NCI-H1694 treated with DMSO at 0.1 percent for 48 hours (cell line): ENCODE measurements around the gene UTP25.
"Not testable (repeated sequence)": the region's sequence is repeated elsewhere in the genome, so short reads cannot be mapped to it uniquely, and the experiment has no call there.

ENCODE experiments used
- DNase-seq: peaks from one replicate; lab custom pipeline; 2025; lab: John Stamatoyannopoulos, UW

UTP25 gene, protein sequence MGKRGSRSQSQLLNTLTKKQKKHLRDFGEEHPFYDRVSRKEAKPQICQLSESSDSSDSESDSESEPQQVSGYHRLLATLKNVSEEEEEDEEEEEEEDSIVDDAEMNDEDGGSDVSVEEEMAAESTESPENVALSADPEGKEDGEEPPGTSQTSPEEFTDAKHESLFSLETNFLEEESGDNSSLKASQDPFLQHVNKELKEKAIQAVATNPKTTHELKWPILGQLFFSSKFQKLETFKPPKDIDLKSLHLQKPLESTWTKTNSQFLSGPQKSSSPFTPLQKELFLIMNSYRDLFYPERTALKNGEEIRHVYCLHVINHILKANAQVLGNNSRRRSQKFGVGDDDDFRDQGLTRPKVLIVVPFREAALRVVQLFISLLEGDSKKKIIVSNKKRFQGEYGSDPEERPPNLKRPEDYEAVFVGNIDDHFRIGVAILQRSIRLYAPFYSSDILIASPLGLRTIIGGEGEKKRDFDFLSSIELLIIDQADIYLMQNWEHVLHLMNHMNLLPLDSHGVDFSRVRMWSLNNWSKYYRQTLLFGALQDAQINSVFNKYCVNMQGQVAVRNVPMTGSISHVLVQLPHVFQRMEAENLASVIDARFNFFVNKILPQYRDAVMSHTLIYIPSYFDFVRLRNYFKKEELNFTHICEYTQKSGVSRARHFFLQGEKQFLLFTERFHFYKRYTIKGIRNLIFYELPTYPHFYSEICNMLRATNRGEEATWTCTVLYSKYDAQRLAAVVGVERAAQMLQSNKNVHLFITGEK

DNA sequence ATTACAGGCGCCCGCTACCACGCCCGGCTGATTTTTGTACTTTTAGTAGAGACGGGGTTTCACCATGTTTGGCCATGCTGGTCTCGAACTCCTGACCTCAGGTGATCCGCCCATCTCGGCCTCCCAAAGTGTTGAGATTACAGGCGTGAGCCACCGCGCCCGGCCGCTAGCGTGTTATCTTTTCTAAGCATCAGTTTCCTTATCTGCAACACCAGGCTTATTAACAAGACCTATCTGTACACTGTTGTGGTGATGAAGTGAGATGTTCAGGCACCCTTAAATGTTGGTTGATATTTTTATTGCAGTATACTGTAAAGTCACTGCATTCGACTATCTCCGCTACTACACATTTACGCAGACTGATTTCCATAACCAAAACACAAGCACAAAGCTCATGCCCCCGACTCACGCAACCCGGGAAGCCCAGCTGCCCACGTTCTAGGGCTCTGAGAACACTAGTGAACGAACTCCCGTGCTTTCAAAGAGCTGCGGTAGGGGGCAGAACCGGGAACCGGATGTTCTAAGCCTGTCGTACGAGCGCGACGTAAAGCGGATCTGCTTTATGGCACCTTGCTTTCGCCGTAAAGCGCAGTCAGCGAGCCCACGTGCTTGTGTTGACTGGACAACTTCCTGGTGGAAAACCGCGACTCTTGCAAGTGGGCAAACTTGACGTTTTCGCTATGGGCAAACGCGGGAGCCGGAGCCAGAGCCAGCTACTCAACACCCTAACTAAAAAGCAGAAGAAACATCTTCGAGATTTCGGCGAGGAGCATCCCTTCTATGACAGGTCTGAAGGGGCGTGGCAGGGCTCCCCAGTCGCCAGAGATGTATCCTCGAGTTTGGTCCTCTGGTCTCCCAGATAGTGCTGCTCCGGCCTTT is at the start of gene UTP25:
Gene UTP25 (plus strand): TSS at position 589 of the 879 bp plus-strand sequence. CDS start 92 bp downstream, at position 681.
- DNase-seq, result peak; percentile 97

DNA sequence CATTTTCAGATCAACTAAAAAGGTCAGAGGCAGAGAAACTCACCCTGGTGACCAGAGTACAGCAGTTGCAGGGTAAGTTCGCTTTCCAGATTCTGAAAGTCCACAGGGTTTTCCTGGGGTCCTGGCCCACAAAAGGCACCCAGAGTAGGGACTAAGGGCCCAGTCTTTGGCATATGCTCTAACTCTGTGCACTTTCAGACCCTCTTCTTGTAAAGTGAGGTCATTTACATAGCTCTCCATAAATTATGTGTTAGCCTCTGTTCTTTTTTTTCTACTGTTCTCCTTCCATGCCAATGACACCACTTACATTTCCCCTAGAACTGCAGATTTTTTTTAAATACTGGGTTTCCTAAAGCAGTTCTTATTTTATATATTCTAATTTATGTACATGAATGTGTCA is 49.7 kb upstream of the UTP25 start:
- DNase-seq, result no peak

DNA sequence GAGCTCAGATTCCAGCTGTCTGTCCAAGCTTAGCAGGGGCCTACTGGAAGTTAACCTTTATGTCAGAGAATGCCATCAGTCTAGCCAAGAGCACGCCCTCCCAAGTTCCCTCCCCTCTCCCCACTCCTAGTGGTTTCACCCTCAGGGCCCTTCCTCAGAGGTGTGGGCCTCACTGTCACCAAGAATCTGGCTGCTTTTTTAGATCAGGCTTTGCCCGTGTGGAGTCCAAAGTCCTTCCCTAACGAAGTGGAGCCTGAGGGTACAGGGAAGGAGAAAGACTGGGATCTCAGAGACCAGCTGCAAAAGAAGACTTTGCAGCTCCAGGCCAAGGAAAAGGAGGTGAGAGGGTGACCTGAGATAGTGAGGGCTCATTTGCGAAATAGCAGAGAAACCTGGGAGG is 47.5 kb upstream of the UTP25 start:
- no peak for DNase-seq

DNA sequence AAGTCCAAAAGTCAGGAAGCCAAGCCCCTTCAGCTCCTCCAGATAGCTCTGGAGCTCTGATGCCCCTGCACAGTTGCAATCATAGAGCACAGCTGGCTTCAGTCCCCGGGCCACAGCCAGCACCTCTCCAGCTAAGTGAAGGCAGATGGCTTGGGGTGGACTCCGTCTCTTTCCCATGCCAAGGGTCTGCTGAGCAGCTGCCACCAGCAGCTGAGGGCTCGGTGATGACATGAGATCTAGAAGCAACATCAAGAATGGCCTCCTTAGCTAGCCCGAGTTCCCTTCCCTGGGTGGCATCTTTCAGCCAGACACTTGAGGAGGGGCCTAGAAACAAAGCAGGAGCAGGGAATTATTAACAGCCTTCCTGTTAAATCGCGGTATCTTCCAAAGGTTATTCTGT is 44.4 kb upstream of the UTP25 start:
- peak; percentile 8 for DNase-seq

DNA sequence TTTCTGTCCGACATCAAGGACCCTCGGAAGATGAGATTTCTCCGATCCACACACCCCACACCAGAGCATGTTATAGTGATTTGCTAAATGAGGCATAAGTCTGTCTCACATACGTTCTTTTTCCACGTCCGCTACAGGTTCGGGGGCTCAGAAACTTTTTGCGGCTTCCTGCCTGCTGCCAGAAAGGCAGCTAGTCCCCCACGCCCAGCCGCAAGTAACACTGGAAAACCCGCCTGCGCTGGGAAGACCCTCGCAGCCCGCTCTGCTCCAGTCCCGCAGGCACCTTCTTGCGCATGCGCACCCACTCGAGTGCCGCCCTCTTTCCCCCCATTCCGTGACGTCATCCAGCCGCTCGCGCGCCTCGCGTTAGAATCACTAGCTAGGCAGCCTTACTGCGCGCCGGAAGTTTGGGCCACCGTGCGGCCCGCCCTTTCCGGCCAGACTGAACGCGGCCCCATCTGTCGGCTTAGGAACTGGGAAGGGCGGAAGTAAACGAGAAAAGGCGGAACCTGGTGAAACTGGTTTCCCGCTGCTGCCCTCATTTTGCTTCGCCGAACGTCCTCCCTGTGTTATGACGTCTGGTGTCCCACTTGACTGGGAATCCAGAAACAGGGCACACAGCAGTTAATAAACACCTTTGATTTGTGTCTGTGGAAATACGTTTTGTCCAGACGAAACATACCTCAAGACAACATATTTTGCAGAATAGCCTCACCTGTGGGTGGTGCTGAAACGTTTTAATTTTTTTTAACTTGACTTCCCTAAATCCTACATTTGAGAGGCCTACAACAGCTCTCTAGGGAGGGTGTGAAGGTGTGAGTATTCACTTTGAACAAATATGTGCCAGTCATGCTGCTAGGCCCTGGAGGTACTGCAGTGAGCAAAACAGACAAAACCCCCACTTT is 43.3 kb upstream of the UTP25 start, which contains the start of gene C1orf74:
Gene C1orf74 (minus strand): TSS at position 295 of the 905 bp plus-strand sequence. CDS start 925 bp downstream, outside the sequence.
- DNase-seq, result peak; percentile 97

DNA sequence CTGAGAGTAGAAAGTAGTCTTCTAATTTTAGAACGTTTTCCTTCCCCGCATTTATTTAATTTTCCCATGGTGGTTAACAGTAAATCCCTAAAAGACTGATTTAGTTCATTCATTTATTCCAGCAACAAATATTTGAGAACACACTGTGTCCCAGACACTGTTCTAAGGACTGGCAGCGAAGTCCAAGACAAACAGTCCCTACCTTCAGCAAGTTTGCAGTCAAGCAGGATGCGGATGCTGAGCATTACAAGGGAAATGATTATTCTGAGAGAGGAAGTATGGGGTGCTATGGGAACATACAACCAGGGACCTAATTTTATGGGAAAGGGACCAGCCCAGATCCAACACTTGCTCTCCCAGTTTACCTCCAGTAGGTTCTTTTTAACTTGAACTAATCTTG is 42.2 kb upstream of the UTP25 start:
- DNase-seq, result no peak

DNA sequence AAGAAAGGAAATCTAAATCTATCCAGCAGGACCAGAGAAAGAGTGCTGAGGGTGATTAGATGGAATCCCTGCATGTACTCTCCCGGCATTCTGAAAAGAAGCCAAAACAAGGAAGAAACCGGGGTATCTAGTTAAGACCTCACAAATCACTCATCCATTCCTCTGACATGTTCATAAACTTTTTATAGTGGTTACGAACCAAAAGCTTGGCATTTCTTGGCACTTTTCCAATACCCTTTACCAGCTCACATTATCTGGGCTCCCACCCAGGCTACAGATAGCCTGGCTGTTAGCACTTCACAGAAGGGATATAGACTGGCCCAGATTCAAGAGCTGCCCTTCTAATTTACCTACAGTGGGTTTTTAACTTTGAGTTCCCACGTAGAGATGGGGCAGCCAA is 41.6 kb upstream of the UTP25 start:
- no peak for DNase-seq

DNA sequence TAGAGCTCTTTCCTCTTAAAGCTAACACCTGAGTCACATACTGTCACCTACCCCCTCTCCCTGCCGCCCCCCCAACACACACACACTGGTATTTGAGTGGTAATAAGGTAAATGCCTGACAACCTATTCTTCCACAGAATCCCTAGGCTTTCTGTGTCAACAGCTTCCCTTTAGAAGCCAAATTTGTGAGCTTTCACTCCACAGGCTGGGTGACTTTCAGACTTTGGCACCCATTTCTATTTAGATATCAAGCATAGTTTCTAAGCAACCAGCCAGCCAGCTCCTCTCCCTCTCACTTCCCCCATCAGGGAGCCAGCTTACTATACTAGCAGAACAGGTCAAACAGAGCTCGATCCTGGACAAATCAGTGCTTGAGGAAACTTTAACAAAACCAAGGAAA is 40.2 kb upstream of the UTP25 start:
- DNase-seq, result no peak

DNA sequence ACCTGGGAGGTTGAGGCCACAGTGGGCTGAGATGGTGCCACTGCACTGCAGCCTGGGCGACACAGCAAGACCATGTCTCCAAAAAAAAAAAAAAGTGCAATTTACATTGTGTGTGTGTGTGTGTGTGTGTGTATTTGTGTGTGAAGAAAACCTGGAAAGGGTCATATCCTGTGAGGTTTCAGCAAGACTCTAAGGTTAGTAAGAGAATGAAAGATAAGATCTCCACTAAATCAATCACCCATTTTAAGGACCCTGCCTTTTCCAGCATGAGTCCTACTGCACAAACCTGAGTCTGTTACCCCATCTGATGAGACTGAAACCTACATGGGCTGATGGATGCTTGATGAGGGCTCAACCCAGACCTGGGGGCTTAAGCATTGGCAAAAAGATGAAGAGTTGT is 38.5 kb upstream of the UTP25 start:
- DNase-seq, result no peak

DNA sequence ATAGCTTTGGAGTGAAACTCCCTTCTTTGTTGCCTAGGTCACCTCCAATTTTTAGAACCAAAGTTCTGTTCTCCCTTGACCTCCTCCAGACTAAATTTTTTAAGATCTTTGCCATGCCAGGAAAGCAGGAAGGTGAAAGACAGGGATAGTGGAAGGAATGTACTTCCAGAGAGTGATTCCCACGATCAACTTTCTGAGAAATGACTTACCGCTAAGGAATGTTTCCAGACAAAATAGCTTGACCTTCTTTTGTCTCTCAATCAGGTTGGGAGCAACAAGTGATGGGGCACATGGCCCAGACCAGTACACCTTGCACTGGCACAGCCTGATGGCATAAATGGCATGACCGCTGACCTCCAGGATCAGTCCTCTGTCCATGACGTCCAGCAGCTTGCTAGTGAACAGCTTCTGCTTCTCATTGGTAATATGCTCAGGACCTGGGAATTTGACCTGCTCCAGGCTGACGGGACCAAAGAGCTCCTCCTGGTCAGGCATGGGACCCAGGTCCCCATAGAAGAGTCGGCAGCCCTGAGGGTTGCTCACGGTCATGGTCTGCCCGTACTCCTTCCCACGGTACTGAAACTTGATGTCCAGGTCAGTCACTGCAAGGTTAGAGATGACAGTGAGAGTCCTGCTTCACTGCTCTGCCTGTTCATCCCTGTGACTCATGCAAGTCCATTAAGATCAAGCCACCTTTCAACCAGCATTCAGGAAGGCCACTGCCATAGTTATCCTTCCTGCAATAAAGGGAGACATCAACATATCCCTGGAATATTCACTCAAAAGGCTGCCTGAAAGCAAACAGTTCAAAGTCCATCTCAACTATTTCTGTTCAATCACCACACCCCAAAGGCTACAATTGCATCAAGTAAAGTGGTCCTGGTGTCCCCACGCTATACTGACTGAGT is 37.2 kb upstream of the UTP25 start:
- DNase-seq, result no peak

DNA sequence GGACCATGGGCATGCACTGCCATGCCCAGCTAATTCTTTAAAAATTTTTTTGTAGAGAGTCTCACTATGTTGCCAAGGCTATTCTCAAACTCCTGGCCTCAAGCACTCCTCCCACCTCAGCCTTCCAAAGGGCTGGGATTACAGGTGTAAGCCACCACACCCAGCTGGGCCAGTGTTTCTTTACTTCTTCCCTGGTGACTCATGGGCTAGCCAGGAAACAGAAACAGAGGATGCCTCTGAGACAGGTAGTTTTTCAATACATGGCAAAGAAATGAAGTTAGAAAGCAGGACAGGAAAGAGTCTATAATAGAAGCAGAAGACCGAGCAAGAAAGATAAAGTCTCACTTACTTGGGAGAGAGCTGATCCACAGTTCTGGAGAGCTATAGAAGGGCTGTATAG is 35.9 kb upstream of the UTP25 start:
- DNase-seq, result no peak

DNA sequence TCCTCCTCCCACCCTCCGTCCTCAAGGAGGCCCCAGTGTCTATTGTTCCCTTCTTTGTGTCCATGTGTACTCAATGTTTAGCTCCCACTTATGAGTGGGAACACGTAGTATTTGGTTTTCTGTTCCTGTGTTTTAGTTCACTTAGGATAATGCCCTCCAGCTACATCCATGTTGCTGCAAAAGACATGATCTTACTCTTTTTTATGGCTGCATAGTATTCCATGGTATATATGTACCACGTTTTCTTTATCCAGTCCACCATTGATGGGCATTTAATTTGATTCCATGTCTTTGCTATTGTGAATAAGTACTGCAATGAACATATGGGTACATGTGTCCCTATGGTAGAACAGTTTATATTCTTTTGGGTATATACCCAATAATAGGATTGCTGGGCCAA is 34.1 kb upstream of the UTP25 start:
- not testable (repeated sequence) for DNase-seq

DNA sequence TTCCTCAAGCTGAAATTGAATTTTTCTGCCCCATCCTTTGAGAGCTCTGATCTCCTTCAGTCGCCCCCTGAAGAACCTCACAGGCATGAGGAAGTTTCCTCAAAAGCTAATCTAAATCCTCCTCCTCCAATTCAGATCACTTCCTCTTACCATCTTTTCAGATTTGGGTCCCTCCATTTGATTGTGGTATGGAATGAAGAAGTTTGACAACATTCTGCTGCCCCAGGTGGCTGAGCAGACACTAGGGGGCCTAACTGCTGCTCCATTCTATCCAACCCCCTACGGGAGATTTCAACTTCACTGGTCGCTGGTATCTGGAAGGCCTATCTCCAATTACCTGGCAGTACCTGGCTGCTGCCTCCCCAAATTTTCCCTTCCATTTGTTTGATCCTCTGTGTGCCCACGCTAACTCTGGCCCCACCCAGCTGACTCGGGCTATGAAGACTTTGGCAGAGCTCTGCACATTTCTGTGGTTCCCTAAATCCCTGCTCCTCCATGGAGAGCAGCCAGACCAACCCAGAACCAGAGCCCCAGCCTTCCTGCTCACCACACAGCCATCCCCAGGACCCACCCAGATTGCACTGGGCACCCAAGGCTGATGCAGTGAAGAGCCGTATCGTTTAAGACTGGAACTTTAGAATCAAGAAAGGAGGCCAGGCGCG is 29.7 kb upstream of the UTP25 start:
- no peak for DNase-seq

DNA sequence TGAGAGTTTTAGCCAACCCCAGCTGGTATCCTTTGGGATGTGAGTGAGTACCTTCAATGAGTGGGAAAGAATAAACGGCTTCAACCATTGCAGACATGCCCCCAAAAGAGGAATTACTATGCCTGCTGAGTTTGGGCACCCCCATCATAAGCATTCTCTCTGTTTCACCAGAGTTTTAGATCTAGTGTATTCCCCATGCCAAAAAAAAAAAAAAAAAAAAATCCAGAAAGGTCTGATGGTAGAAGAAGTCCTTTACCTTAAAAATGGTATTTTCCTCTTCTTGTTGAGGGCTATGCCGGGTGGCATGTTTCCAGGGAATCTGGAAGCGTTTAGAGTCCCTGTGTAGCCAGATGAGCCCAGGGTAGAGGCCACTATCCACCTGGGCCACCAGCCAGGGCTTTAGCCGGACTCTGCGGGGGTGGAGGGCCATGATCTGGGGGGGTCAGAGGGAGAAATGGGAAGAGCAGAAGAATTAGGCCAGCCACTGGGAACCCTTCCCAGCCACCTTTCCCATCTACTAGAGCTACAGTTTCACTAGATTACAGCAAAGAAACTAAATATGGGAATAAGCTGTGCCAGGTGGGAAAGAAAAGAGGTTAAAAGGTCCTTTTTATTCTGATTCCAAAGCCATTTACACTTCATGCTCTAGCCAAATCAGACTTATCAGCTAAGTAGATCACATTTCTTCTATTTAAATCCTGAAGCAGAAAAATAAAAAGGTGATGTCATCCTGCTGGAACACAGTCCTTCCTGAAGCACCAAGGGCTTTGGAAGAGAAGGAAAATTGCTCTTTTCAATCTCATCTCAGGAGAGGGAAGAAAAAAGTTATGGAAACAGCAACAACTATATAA is 26.6 kb upstream of the UTP25 start:
- no peak for DNase-seq

DNA sequence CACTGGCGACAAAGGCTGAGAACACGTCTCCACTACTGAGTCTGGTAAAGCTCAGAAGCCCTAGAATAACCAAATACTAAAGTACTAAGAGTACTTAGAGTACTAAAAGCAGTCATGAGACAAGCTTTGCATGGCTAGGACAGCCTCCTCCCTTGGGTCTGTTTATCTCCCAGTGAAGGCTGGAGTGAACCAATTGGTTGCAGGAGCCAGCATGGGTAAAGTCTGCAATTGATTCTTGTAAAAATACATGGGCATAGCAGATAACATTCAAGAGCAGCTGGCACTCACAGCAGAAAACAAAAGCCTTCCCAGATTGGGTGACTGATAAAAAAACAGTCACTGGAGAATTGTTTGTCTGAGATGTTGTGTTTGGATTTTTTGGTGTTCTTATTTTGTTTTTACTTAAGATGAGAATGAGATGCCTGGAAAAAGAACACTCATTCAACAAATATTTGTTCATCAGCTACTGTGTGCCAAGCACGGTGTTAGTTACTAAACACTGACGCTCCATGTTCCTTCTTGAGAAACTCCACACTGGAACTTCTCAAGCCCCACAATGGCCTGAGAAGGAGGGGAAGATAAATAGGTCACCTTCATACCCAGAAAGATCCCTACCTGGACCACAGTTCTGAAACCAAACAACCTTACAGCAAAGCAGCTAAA is 25.5 kb upstream of the UTP25 start:
- no peak for DNase-seq

DNA sequence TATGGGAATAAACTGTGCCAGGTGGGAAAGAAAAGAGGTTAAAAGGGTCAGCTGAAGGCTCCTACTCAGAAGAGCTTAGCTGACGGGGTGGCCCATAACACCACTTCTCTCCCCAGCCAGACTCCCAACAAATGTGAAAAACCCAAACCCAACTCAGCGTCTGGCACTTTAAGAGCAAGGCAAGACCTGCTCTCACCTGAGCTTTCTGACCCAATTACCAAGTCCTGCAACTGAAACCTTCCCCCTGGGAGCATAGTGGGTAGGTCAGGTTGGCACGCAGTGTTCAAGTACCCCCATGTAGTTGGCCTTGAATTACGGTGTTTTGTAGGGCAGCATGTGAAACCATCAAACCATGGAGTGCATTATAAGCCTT is 25.0 kb upstream of the UTP25 start:
- no peak for DNase-seq

DNA sequence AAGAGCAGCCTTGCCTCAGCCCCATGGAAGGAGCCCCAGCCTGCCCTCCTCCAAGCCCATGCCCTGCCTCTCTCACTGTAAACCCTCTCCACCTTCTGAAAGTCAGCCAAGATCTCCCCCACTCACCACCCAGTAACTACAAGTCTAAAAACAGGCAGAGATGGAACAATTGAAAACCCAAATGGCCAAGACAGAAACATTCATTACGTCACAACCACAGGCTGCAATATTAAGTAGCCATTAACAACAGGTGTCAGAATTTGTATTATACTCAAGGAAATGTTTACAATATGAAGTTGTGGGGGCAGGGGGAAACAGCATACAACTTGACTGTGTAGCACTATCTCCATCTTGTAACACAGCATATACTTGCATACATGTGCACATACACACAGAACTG is 24.2 kb upstream of the UTP25 start:
- DNase-seq, result no peak

DNA sequence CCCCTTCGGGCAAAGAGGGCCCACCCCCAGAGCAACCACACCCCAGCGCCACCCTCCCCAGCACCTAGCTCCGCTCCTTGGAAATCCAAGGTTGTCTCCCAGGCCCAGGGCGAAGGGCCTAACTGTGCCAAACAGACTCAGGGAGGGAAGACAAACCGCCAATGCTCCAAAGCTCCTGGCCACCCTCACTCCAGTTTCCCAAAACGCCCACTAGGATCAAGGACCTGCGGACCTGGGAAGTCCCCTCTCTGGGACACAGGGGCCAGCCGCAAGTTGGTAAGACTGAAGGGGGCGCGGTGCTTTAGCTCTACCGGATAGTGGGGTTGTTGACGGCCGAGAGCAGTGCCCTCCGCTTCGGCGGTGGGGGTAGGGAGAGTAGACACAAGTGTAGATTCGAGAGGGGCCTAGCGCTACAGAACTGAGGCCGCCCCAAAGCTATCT is 22.4 kb upstream of the UTP25 start:
- no peak for DNase-seq
